ENCODE measurements around the gene LYRM9. TPM values are rescaled to one million over a fixed set of nuclear protein-coding genes. Genes with fewer than 3 reads are reported as not detected.

Gene LYRM9
- total and polyA plus RNA-seq, 11 donors, result 3.9 to 25.2 (median 9.7) TPM

DNA sequence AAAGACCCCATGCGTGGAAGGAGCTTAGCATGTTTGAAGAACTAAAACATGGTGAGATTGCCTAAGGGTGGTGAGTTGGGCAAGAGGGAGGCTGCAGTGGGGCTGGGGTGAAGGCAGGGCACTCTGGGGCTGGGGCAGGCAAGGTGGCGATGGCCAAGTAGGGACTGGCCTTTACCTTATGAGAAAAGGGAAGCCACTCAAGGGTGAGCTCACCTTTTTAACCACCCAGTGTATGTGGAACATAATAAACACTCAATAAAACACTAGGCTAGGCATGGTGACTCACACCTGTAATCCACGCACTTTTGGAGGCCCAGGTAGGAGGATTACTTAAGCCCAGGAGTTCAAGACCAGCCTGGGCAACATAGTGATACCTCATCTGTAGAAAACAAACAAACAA is 37.7 kb downstream of the LYRM9 start:
- Histone ChIP-seq H3K9me3 (no peaks in the 10 kb centered on the region), H3K27me3 (no peaks in the 10 kb centered on the region), H3K27ac (no peak overlapping the region), H3K36me3 (no peaks in the 10 kb centered on the region), H3K4me1 (no peaks in the 10 kb centered on the region), H3K4me3 (no peak overlapping the region)
- 92 to 97% (median 97%) methylated on average over 3 of the region's 3 CpGs for WGBS, 4 donors
- TF ChIP-seq, protein P1, sequence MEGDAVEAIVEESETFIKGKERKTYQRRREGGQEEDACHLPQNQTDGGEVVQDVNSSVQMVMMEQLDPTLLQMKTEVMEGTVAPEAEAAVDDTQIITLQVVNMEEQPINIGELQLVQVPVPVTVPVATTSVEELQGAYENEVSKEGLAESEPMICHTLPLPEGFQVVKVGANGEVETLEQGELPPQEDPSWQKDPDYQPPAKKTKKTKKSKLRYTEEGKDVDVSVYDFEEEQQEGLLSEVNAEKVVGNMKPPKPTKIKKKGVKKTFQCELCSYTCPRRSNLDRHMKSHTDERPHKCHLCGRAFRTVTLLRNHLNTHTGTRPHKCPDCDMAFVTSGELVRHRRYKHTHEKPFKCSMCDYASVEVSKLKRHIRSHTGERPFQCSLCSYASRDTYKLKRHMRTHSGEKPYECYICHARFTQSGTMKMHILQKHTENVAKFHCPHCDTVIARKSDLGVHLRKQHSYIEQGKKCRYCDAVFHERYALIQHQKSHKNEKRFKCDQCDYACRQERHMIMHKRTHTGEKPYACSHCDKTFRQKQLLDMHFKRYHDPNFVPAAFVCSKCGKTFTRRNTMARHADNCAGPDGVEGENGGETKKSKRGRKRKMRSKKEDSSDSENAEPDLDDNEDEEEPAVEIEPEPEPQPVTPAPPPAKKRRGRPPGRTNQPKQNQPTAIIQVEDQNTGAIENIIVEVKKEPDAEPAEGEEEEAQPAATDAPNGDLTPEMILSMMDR (IDR thresholded peaks at IDR 0.05), result no peak
- TF ChIP-seq POLR2A (IDR thresholded peaks at IDR 0.05), result no peak
- DNase-seq, result no peak
- no peak for ATAC-seq
- intact Hi-C loops (cut with DNase I), result no loop called here

DNA sequence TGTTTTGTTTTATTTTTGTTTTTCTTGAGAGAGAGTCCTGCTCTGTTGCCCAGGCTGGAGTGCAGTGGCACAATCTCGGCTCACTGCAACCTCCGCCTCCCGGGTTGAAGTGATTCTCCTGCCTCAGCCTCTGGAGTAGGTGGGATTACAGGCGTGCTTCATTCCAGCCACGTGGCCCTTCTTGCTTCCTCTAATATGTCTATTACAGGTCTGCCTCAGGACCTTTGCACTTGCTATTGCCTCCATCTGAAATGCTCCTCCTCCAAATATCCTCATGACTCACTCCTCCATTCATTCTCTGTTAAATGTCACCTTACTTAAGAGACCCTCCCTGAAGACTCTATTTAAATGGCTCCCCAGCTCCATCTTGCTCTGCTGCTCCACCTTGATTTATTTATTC is 39.0 kb downstream of the LYRM9 start:
- H3K4me1 ChIP-seq, result no peaks in the 10 kb centered on the region
- TF ChIP-seq, protein P1 (IDR thresholded peaks at IDR 0.05), result no peak
- TF ChIP-seq POLR2A (IDR thresholded peaks at IDR 0.05), result no peak
- no peak overlapping the region for H3K4me3 ChIP-seq
- intact Hi-C loops (cut with DNase I), result no loop called here
- H3K27me3 ChIP-seq, result no peaks in the 10 kb centered on the region
- H3K36me3 ChIP-seq, result no peaks in the 10 kb centered on the region
- DNase-seq (no peak), ATAC-seq (no peak)
- H3K9me3 ChIP-seq, result no peaks in the 10 kb centered on the region
- no peak overlapping the region for H3K27ac ChIP-seq
- 89 to 93% (median 92%) methylated on average over 5 of the region's 5 CpGs for WGBS, 4 donors

DNA sequence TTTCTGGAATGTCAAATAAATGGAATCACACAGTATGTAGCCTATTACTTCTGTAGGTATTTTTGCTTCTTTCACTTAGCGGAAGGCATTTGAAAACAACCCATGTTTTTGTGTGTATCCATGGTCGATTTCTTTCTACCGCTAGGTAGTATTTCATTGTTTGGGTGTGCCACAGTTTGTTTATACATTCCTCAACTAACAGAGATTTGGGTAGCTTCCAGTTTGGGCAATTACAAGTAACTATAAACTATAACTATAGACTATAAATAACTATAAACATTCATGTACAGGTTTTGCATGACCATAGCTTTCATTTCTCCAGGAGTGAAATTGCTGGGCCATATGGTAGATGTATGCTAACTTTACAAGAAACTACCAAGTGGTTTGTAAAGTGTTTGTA is 40.1 kb downstream of the LYRM9 start:
- Histone ChIP-seq H3K4me1 (no peaks in the 10 kb centered on the region), H3K27ac (no peak overlapping the region), H3K4me3 (no peak overlapping the region), H3K36me3 (no peaks in the 10 kb centered on the region), H3K27me3 (no peaks in the 10 kb centered on the region), H3K9me3 (no peaks in the 10 kb centered on the region)
- WGBS, 4 donors, result 89 to 93% (median 92%) methylated on average over 3 of the region's 3 CpGs
- no peak for DNase-seq
- intact Hi-C loops (cut with DNase I), result no loop called here
- no peak for TF ChIP-seq POLR2A (IDR thresholded peaks at IDR 0.05)
- TF ChIP-seq, protein P1 (IDR thresholded peaks at IDR 0.05), result no peak
- no peak for ATAC-seq

DNA sequence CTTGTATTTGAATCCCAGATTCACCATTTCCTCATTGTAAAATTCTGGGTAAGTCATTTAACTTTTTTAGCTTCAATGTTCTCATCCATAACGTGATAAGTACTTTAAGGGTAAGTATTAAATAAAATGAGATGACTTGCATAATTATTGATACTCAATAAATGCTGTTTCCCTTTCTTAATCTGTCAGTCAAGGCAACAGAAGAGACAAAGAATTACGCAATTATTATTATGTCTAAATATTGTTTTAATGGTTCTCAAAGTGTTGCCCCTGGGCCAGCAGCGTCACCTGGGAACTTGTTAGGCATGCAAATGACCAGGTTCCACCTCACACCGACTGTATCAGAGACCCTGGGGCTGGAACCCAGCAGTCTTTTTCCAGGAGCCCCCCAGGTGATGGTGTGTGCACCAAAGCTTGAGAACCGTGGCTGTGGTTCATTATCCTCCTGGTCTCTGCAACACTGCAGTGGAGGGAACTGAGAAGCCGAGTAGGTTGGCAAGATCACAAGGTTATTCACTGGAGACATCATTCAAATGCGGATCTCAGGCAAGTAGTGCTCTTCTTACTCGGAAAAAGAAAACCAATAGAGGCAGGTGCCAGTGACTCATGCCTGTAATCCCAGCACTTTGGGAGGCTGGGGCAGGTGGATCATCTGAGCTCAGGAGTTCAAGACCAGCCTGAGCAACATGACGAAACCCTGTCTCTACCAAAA is 43.5 kb downstream of the LYRM9 start:
- Histone ChIP-seq H3K36me3 (no peaks in the 10 kb centered on the region), H3K4me1 (no peaks in the 10 kb centered on the region), H3K4me3 (no peak overlapping the region), H3K9me3 (no peaks in the 10 kb centered on the region), H3K27ac (no peak overlapping the region), H3K27me3 (no peaks in the 10 kb centered on the region)
- no peak for ATAC-seq
- TF ChIP-seq, protein P1 (IDR thresholded peaks at IDR 0.05), result no peak
- no peak for TF ChIP-seq POLR2A (IDR thresholded peaks at IDR 0.05)
- WGBS, 4 donors, result 76 to 81% (median 80%) methylated on average over 9 of the region's 9 CpGs
- DNase-seq, result no peak
- intact Hi-C loops (cut with DNase I), result no loop called here

Data from heart left ventricle (tissue), 16 donors.